Gastrocnemius medialis (tissue), 4 donors: ENCODE measurements around the gene RSPH10B2.

ENCODE experiments used
- POLR2A ChIP-seq, 2 donors: fragments of 450-650 bp; IDR thresholded peaks; one replicate each; pipeline ENCODE4 v1.6.1; 2017; ENCODE audit warnings: antibody characterized with exemption in 2 of 2, mild to moderate bottlenecking in 2 of 2, moderate library complexity in 2 of 2
- TF ChIP-seq, protein P1 (sequence below), 5 experiments: fragments of 450-650 bp in 3 of 5; fragments of 200-600 bp in 2 of 5; sonication (generic) in 2 of 5; IDR thresholded peaks in 4 of 5; conservative IDR thresholded peaks in 1 of 5; 1 replicate in 4 of 5; 2 replicates in 1 of 5; pipeline ENCODE4 v1.5.1; 2016 to 2019; ENCODE audit warnings: antibody characterized with exemption in 5 of 5, mild to moderate bottlenecking in 3 of 5, moderate library complexity in 3 of 5

DNA sequence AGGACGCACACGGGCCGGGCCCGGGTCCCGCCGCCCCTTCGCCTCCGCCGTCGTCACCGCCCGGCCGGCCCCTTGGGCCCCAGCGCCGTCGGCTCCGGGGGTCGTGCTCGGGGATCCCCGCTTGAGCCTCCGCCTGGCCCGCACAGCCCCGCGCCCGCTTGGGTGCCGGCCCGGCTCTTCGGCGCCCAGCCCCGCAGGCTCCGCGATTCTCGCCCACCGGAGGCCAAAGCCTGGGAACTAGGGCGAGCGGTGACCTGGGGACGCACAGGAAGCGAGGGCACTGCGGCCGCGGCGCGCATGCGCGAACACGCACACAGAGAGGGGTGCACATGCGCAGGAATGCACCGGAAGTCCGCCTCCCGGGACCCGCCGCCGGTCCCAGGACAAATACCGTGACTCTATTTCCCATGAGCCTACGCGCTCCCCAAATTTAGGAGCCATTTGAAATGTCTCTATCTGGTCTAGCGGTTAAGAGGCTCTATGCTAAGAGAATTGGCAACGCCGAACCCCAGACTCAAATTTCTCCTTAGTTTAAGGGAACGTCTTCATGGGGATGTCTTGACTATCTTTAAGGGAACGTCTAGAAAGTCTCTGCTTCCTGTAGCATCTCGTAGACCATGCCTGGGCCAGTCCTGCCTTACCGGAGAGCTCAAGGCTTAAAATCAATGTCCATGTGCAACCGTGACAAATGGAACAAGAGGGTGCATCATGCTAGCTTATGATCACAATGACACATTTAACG, 47.1 kb upstream of the RSPH10B2 start, which contains the start of gene ZNF12:
- TF ChIP-seq, protein P1, sequence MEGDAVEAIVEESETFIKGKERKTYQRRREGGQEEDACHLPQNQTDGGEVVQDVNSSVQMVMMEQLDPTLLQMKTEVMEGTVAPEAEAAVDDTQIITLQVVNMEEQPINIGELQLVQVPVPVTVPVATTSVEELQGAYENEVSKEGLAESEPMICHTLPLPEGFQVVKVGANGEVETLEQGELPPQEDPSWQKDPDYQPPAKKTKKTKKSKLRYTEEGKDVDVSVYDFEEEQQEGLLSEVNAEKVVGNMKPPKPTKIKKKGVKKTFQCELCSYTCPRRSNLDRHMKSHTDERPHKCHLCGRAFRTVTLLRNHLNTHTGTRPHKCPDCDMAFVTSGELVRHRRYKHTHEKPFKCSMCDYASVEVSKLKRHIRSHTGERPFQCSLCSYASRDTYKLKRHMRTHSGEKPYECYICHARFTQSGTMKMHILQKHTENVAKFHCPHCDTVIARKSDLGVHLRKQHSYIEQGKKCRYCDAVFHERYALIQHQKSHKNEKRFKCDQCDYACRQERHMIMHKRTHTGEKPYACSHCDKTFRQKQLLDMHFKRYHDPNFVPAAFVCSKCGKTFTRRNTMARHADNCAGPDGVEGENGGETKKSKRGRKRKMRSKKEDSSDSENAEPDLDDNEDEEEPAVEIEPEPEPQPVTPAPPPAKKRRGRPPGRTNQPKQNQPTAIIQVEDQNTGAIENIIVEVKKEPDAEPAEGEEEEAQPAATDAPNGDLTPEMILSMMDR (IDR thresholded peaks at IDR 0.05 in 4 of 5, conservative IDR thresholded peaks at IDR 0.05 in 1 of 5): peak in 1 of 5 experiments; percentile 10
- peak; percentile 63 to 81 for TF ChIP-seq POLR2A (IDR thresholded peaks at IDR 0.05)
